HL-60 (cell line): ENCODE data around the gene IBSP.

Source experiments
- DNase-seq, 2 experiments: peaks; one replicate each; pipeline ENCODE4 v3.0.0-alpha.2; 2010 to 2020; ENCODE audit warnings: low read depth in 1 of 2, low spot score in 1 of 2
- H3K27ac ChIP-seq: fragments of 250-450 bp; sonication (Bioruptor Pico); replicated peaks from 2 replicates; pipeline ENCODE4 v1.5.1; 2020; ENCODE audit warnings: mild to moderate bottlenecking, moderate library complexity
- H3K27me3 ChIP-seq: fragments of 250-450 bp; sonication (Bioruptor Pico); 2 replicates; pipeline ENCODE4 v1.5.1; 2021; ENCODE audit warnings: mild to moderate bottlenecking, moderate library complexity; ENCODE audit not compliant: insufficient read depth, poor library complexity, severe bottlenecking
- H3K4me3 ChIP-seq: replicated peaks from 2 replicates; pipeline ENCODE4 v1.5.1; 2011; ENCODE audit warnings: mild to moderate bottlenecking, control low read depth, low read length; ENCODE audit not compliant: insufficient read depth
- GABPA ChIP-seq: IDR thresholded peaks from 2 replicates; pipeline ENCODE4 v1.6.1; 2012; ENCODE audit warnings: low read depth
- POLR2AphosphoS5 ChIP-seq: IDR thresholded peaks from 2 replicates; pipeline ENCODE4 v1.6.1; 2012; ENCODE audit warnings: low read depth
- SPI1 ChIP-seq: IDR thresholded peaks from 2 replicates; pipeline ENCODE4 v1.6.1; 2012; ENCODE audit warnings: low read depth, mild to moderate bottlenecking, borderline replicate concordance
- TF ChIP-seq, protein P1 (sequence below): IDR thresholded peaks from 2 replicates; pipeline ENCODE4 v1.6.1; 2012; ENCODE audit warnings: low read depth; ENCODE audit not compliant: insufficient replicate concordance
- TF ChIP-seq, protein P2 (sequence below): IDR thresholded peaks from one replicate; pipeline ENCODE4 v1.5.1; 2011; ENCODE audit warnings: low read length, control low read depth, inconsistent platforms; ENCODE audit not compliant: insufficient read depth

The IBSP gene

DNA sequence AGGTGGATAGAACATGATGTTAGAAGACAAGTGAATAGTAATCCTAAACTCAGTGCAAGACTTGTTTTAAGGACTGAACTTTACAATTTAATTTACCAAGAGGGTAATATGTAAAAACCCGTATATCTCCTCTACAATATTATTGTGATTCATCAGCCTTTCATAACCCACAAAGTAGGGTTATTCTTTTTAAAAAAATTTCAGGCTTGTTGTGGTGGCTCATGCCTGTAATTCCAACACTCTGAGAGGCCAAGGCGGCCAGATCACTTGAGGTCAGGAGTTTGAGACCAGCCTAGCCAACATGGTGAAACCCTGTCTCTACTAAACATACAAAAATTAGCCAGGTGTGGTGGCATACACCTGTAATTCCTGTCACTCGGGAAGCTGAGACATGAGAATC lies 7.2 kb downstream of the IBSP start:
- no peaks in the 10 kb centered on the region for H3K27me3 ChIP-seq
- H3K27ac ChIP-seq = no peak overlapping the region
- TF ChIP-seq GABPA (no peak), SPI1 (no peak), POLR2AphosphoS5 (no peak)
- TF ChIP-seq, protein P1, sequence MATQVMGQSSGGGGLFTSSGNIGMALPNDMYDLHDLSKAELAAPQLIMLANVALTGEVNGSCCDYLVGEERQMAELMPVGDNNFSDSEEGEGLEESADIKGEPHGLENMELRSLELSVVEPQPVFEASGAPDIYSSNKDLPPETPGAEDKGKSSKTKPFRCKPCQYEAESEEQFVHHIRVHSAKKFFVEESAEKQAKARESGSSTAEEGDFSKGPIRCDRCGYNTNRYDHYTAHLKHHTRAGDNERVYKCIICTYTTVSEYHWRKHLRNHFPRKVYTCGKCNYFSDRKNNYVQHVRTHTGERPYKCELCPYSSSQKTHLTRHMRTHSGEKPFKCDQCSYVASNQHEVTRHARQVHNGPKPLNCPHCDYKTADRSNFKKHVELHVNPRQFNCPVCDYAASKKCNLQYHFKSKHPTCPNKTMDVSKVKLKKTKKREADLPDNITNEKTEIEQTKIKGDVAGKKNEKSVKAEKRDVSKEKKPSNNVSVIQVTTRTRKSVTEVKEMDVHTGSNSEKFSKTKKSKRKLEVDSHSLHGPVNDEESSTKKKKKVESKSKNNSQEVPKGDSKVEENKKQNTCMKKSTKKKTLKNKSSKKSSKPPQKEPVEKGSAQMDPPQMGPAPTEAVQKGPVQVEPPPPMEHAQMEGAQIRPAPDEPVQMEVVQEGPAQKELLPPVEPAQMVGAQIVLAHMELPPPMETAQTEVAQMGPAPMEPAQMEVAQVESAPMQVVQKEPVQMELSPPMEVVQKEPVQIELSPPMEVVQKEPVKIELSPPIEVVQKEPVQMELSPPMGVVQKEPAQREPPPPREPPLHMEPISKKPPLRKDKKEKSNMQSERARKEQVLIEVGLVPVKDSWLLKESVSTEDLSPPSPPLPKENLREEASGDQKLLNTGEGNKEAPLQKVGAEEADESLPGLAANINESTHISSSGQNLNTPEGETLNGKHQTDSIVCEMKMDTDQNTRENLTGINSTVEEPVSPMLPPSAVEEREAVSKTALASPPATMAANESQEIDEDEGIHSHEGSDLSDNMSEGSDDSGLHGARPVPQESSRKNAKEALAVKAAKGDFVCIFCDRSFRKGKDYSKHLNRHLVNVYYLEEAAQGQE = no peak
- TF ChIP-seq, protein P2, sequence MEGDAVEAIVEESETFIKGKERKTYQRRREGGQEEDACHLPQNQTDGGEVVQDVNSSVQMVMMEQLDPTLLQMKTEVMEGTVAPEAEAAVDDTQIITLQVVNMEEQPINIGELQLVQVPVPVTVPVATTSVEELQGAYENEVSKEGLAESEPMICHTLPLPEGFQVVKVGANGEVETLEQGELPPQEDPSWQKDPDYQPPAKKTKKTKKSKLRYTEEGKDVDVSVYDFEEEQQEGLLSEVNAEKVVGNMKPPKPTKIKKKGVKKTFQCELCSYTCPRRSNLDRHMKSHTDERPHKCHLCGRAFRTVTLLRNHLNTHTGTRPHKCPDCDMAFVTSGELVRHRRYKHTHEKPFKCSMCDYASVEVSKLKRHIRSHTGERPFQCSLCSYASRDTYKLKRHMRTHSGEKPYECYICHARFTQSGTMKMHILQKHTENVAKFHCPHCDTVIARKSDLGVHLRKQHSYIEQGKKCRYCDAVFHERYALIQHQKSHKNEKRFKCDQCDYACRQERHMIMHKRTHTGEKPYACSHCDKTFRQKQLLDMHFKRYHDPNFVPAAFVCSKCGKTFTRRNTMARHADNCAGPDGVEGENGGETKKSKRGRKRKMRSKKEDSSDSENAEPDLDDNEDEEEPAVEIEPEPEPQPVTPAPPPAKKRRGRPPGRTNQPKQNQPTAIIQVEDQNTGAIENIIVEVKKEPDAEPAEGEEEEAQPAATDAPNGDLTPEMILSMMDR = no peak
- H3K4me3 ChIP-seq = no peak overlapping the region
- no peak for DNase-seq

DNA sequence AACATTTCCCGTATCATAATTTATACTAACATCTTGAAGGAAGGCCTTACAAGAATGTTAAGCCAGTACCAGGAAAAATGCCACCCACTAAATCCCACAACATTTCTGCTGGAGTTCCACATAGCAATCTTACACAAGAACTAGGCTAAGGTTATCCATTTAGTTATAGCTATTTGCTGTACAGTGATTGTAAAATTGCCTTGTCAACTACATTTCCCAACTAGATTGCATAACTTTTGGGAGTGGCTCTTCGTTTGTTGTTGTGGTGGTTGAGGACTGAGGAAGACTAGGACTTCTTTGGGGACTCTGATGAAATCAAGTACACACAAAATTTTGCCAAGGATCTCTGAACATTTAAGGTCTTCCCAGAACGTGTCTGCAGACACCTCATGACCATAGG lies 8.0 kb downstream of the IBSP start:
- Histone ChIP-seq H3K27ac (no peak overlapping the region), H3K27me3 (no peaks in the 10 kb centered on the region), H3K4me3 (no peak overlapping the region)
- peak in 1 of 2 experiments; percentile 48 for DNase-seq
- TF ChIP-seq GABPA (no peak), SPI1 (no peak), POLR2AphosphoS5 (no peak)
- TF ChIP-seq, protein P1 = no peak
- TF ChIP-seq, protein P2 = no peak

DNA sequence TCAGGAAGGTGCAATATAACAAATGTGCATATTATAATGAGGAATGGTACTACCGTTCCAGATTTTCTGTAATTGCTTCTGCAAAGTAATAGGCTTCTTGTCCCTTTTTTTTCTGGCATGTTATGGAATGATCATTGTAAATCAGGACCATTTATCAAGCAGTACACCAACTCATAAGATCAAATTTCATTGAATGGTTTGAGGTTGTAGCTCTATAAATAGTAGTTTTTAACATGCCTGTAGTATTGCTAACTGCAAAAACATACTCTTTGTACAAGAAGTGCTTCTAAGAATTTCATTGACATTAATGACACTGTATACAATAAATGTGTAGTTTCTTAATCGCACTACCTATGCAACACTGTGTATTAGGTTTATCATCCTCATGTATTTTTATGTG lies 12.6 kb downstream of the IBSP start:
- Histone ChIP-seq H3K4me3 (no peak overlapping the region), H3K27me3 (no peaks in the 10 kb centered on the region), H3K27ac (no peak overlapping the region)
- no peak for TF ChIP-seq SPI1
- no peak for TF ChIP-seq GABPA
- TF ChIP-seq POLR2AphosphoS5 = no peak
- no peak for DNase-seq

DNA sequence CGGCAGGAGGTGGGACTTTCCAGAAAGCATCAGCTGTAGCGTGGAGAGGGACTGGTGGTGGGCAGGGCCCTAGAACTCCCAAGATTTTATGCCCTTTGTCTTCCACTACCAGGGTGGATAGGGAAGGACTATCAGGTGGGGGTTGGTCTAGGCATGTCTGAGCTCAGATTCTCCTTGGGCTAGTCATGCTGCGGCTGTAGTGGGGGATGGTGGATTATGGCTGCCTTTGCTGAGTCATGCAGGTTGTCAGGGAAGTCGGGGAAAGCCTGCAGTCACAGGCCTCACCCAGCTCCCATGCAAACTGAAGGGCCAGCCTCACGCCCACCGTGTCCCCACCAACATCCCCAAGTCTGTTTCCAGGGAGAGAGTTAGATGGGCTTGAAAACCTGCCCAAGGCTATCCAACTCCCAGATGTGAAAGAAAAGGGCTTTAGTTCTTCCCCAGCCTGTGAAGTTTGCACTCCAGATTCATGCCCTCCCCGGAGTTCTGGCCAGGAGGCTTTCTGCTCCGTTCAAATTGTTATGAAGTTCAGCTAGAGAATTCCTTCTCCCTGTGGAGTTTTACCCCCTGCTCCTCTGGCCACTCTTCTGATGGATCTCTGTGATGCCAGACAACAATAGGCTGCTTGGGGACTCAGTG lies 20.0 kb downstream of the IBSP start:
- no peak for DNase-seq
- Histone ChIP-seq H3K27ac (no peak overlapping the region), H3K27me3 (no peaks in the 10 kb centered on the region)

More for the DNA sequence above, 20.0 kb downstream of the IBSP start:
- TF ChIP-seq GABPA (no peak), SPI1 (no peak), POLR2AphosphoS5 (no peak)
- TF ChIP-seq, protein P1 = no peak
- TF ChIP-seq, protein P2 = no peak
- H3K4me3 ChIP-seq = no peak overlapping the region
